H9 (cell line): ENCODE measurements around the gene HTN1. TPM values are rescaled to one million over a fixed set of nuclear protein-coding genes. Genes with fewer than 3 reads are reported as not detected.
"Not testable (repeated sequence)": the region's sequence is repeated elsewhere in the genome, so short reads cannot be mapped to it uniquely, and the experiment has no call there.

ENCODE experiments used
- DNase-seq: peaks from one replicate; pipeline ENCODE4 v3.0.0-alpha.2; 2017
- H2AFZ ChIP-seq: one replicate; pipeline ENCODE4 v1.6.1; 2013; ENCODE audit warnings: mild to moderate bottlenecking, low read length, control low read depth, moderate library complexity
- H2AK5ac ChIP-seq: 2 replicates; pipeline ENCODE4 v1.6.1; 2013; ENCODE audit warnings: low read length, control low read depth, mixed read lengths; ENCODE audit not compliant: insufficient read length
- H2BK120ac ChIP-seq: one replicate; pipeline ENCODE4 v1.6.1; 2013; ENCODE audit warnings: low read depth, mild to moderate bottlenecking, low read length, control low read depth, inconsistent platforms; ENCODE audit not compliant: poor library complexity, severe bottlenecking
- H2BK12ac ChIP-seq: 2 replicates; pipeline ENCODE4 v1.6.1; 2013; ENCODE audit warnings: low read length, control low read depth, mixed read lengths, low read depth; ENCODE audit not compliant: insufficient read length
- H2BK15ac ChIP-seq: 2 replicates; pipeline ENCODE4 v1.6.1; 2013; ENCODE audit warnings: low read depth, low read length, control low read depth
- H2BK20ac ChIP-seq: one replicate; pipeline ENCODE4 v1.6.1; 2013; ENCODE audit warnings: low read depth, mild to moderate bottlenecking, low read length, control low read depth, inconsistent platforms; ENCODE audit not compliant: poor library complexity, severe bottlenecking
- H2BK5ac ChIP-seq: 2 replicates; pipeline ENCODE4 v1.6.1; 2013; ENCODE audit warnings: low read length, control low read depth, mixed read lengths; ENCODE audit not compliant: insufficient read length
- H3K14ac ChIP-seq: 2 replicates; pipeline ENCODE4 v1.6.1; 2013; ENCODE audit warnings: low read length, control low read depth; ENCODE audit not compliant: insufficient read depth
- H3K18ac ChIP-seq: 2 replicates; pipeline ENCODE4 v1.6.1; 2013; ENCODE audit warnings: low read depth, mild to moderate bottlenecking, mixed read lengths, low read length, control low read depth; ENCODE audit not compliant: insufficient read length
- H3K23ac ChIP-seq: 2 replicates; pipeline ENCODE4 v1.6.1; 2013; ENCODE audit warnings: low read length, control low read depth, mixed read lengths, low read depth; ENCODE audit not compliant: insufficient read length
- H3K23me2 ChIP-seq: 2 replicates; pipeline ENCODE4 v1.6.1; 2013; ENCODE audit warnings: low read depth, mild to moderate bottlenecking, mixed read lengths, low read length, control low read depth; ENCODE audit not compliant: insufficient read length, poor library complexity, severe bottlenecking
- H3K27ac ChIP-seq: 2 replicates; pipeline ENCODE4 v1.5.1; 2013; ENCODE audit warnings: low read length, control low read depth, mixed read lengths, low read depth; ENCODE audit not compliant: insufficient read length
- H3K27me3 ChIP-seq: 2 replicates; pipeline ENCODE4 v1.6.1; 2013; ENCODE audit warnings: low read length, control low read depth, inconsistent platforms; ENCODE audit not compliant: insufficient read depth
- H3K4ac ChIP-seq: 2 replicates; pipeline ENCODE4 v1.6.1; 2013; ENCODE audit warnings: low read depth, mild to moderate bottlenecking, control low read depth, inconsistent platforms, low read length, moderate library complexity
- H3K4me1 ChIP-seq: 2 replicates; pipeline ENCODE4 v1.6.1; 2013; ENCODE audit warnings: low read length, control low read depth, inconsistent platforms; ENCODE audit not compliant: insufficient read depth
- H3K4me2 ChIP-seq: 2 replicates; pipeline ENCODE4 v1.6.1; 2013; ENCODE audit warnings: low read length, control low read depth, mixed read lengths; ENCODE audit not compliant: insufficient read length, insufficient read depth
- H3K56ac ChIP-seq: 2 replicates; pipeline ENCODE4 v1.6.1; 2013; ENCODE audit warnings: low read depth, mild to moderate bottlenecking, mixed read lengths, low read length, control low read depth; ENCODE audit not compliant: insufficient read length
- H3K79me1 ChIP-seq: 2 replicates; pipeline ENCODE4 v1.6.1; 2013; ENCODE audit warnings: low read depth, mild to moderate bottlenecking, moderate library complexity, low read length, control low read depth, inconsistent platforms; ENCODE audit not compliant: insufficient read depth, poor library complexity, severe bottlenecking
- H3K79me2 ChIP-seq: 2 replicates; pipeline ENCODE4 v1.6.1; 2013; ENCODE audit warnings: low read length, control low read depth, inconsistent platforms; ENCODE audit not compliant: insufficient read depth
- H3K9ac ChIP-seq: 2 replicates; pipeline ENCODE4 v1.6.1; 2013; ENCODE audit warnings: low read length, control low read depth, mixed read lengths; ENCODE audit not compliant: insufficient read length; ENCODE audit errors: extremely low read depth
- H3K9me3 ChIP-seq: one replicate; pipeline ENCODE4 v1.6.1; 2013; ENCODE audit warnings: low read depth, low read length, inconsistent platforms; ENCODE audit not compliant: control insufficient read depth
- H3T11ph ChIP-seq: one replicate; pipeline ENCODE4 v1.6.1; 2013; ENCODE audit warnings: mild to moderate bottlenecking, low read length, control low read depth, inconsistent platforms
- H4K20me1 ChIP-seq: one replicate; pipeline ENCODE4 v1.6.1; 2013; ENCODE audit not compliant: control insufficient read depth, insufficient read length, insufficient read depth
- H4K5ac ChIP-seq: 2 replicates; pipeline ENCODE4 v1.6.1; 2013; ENCODE audit warnings: low read depth, mild to moderate bottlenecking, mixed read lengths, low read length, control low read depth; ENCODE audit not compliant: insufficient read length
- H4K8ac ChIP-seq: replicated peaks from 2 replicates; pipeline ENCODE4 v1.6.1; 2013; ENCODE audit warnings: low read length, control low read depth, mixed read lengths, low read depth; ENCODE audit not compliant: insufficient read length
- H4K91ac ChIP-seq: 2 replicates; pipeline ENCODE4 v1.6.1; 2013; ENCODE audit warnings: low read depth, mild to moderate bottlenecking, moderate library complexity, mixed read lengths, low read length, control low read depth; ENCODE audit not compliant: insufficient read length
- H3K27ac Mint-ChIP-seq, 3 experiments: 2 replicates in 2 of 3; 3 replicates in 1 of 3; pipeline ENCODE4 v1.8.0; 2020 to 2021; ENCODE audit warnings: mixed read lengths in 3 of 3, mild to moderate bottlenecking in 1 of 3, moderate library complexity in 1 of 3
- H3K27me3 Mint-ChIP-seq: 2 replicates; pipeline ENCODE4 v1.8.0; 2021; ENCODE audit warnings: low read depth, mild to moderate bottlenecking, moderate library complexity, mixed read lengths
- H3K36me3 Mint-ChIP-seq, 3 experiments: 2 replicates in 2 of 3; 3 replicates in 1 of 3; pipeline ENCODE4 v1.8.0; 2020 to 2021; ENCODE audit warnings: low read depth in 3 of 3, mixed read lengths in 3 of 3; ENCODE audit not compliant: insufficient read depth in 1 of 3
- H3K4me1 Mint-ChIP-seq, 2 experiments: 2 replicates each; pipeline ENCODE4 v1.8.0; 2020; ENCODE audit warnings: mixed read lengths in 2 of 2
- H3K4me3 Mint-ChIP-seq, 2 experiments: 2 replicates in 1 of 2; 3 replicates in 1 of 2; pipeline ENCODE4 v1.8.0; 2020 to 2021; ENCODE audit warnings: mild to moderate bottlenecking in 2 of 2, mixed read lengths in 2 of 2, moderate library complexity in 1 of 2
- H3K9me3 Mint-ChIP-seq, 2 experiments: 2 replicates in 1 of 2; 3 replicates in 1 of 2; pipeline ENCODE4 v1.8.0; 2020; ENCODE audit warnings: mild to moderate bottlenecking in 2 of 2, mixed read lengths in 2 of 2, moderate library complexity in 1 of 2
- CTCF ChIP-seq: fragments of 200-600 bp; sonication (generic); conservative IDR thresholded peaks from 3 replicates; pipeline ENCODE4 v1.8.0; 2021; ENCODE audit warnings: antibody characterized with exemption, mild to moderate bottlenecking
- WGBS: extraction: QIAGEN DNeasy Blood & Tissue Kit; methylation state at CpG from one replicate; pipeline ENCODE4 v1.1.7; 2013; ENCODE audit warnings: missing lambda C conversion rate, low lambda C conversion rate, mixed read lengths; ENCODE audit not compliant: insufficient read length; ENCODE audit errors: extremely low coverage; 5-methylcytosine and 5-hydroxymethylcytosine counted together
- total RNA-seq: library from RNA; stranded (reverse); gene quantifications from 2 replicates; pipeline ENCODE4 v1.2.1, GENCODE V29; 2021

The HTN1 gene
- total RNA-seq, 1 experiment from 2014 or later: not detected

GRCh38 chr4:70008771-70009170 lies 41.5 kb upstream of the HTN1 start:
- H2BK20ac ChIP-seq: no peak overlapping the region
- no peak overlapping the region for H3K23ac ChIP-seq
- no peak overlapping the region for H2AFZ ChIP-seq
- H4K91ac ChIP-seq: no peak overlapping the region
- no peak overlapping the region for H2BK5ac ChIP-seq
- H4K5ac ChIP-seq: no peak overlapping the region
- H3K79me1 ChIP-seq: no peaks in the 10 kb centered on the region
- no peak overlapping the region for H2AK5ac ChIP-seq
- H3K27ac ChIP-seq: no peak overlapping the region
- no peaks in the 10 kb centered on the region for H3K9me3 Mint-ChIP-seq
- no peaks in the 10 kb centered on the region for H3K23me2 ChIP-seq
- H3K56ac ChIP-seq: no peak overlapping the region
- H3K4me3 Mint-ChIP-seq: no peak overlapping the region
- no peak overlapping the region; a peak in 3 of 7 replicates for H3K27ac Mint-ChIP-seq
- H3T11ph ChIP-seq: no peak overlapping the region
- no peak overlapping the region for H2BK15ac ChIP-seq
- peaks cover 0 to 4% of the 10 kb centered on the region in 2 experiments; a peak in 2 of 4 replicates for H3K4me1 Mint-ChIP-seq
- H3K14ac ChIP-seq: no peak overlapping the region
- DNase-seq: no peak
- H3K36me3 Mint-ChIP-seq: no peaks in the 10 kb centered on the region; a peak in 1 of 7 replicates
- H3K18ac ChIP-seq: no peak overlapping the region
- H3K4me2 ChIP-seq: no peak overlapping the region
- H3K27me3 ChIP-seq: no peaks in the 10 kb centered on the region
- no peaks in the 10 kb centered on the region for H3K9me3 ChIP-seq
- no peaks in the 10 kb centered on the region for H3K27me3 Mint-ChIP-seq
- no peak overlapping the region for H3K4ac ChIP-seq
- H3K4me1 ChIP-seq: no peaks in the 10 kb centered on the region
- H4K8ac ChIP-seq: no peak overlapping the region
- TF ChIP-seq CTCF: no peak
- H3K79me2 ChIP-seq: no peaks in the 10 kb centered on the region
- H4K20me1 ChIP-seq: no peaks in the 10 kb centered on the region
- no peak overlapping the region for H2BK12ac ChIP-seq
- no peak overlapping the region for H3K9ac ChIP-seq
- no peak overlapping the region for H2BK120ac ChIP-seq
- no CpG with 5 or more reads among the region's 3 CpGs for WGBS

GRCh38 chr4:70019006-70019405 lies 31.2 kb upstream of the HTN1 start:
- H3K56ac ChIP-seq, DNase-seq, H3T11ph ChIP-seq, H3K18ac ChIP-seq, H3K4ac ChIP-seq, H3K36me3 Mint-ChIP-seq, H3K27me3 ChIP-seq, H3K79me1 ChIP-seq, H3K27ac ChIP-seq, H2BK20ac ChIP-seq, H4K91ac ChIP-seq, H3K27me3 Mint-ChIP-seq, H3K23me2 ChIP-seq, H3K23ac ChIP-seq, H2BK15ac ChIP-seq, H4K5ac ChIP-seq, H3K4me2 ChIP-seq, H2BK120ac ChIP-seq, H3K9me3 ChIP-seq, H4K8ac ChIP-seq, H3K79me2 ChIP-seq, H2AK5ac ChIP-seq, H3K14ac ChIP-seq, H2BK5ac ChIP-seq, H4K20me1 ChIP-seq, H3K4me1 ChIP-seq, H2AFZ ChIP-seq, H3K9ac ChIP-seq, H2BK12ac ChIP-seq, H3K4me1 Mint-ChIP-seq: not testable (repeated sequence)
- H3K4me3 Mint-ChIP-seq: peak overlapping the region in 1 of 2 experiments; percentile 52; a peak in 3 of 5 replicates
- H3K9me3 Mint-ChIP-seq: peaks cover 7 to 14% of the 10 kb centered on the region in 2 experiments; a peak in 3 of 5 replicates
- peak overlapping the region in 2 of 3 experiments; percentile 66 to 92; a peak in 1 of 7 replicates for H3K27ac Mint-ChIP-seq
- WGBS: no CpG with 5 or more reads among the region's 10 CpGs
